Skeletal muscle cell (primary cell): ENCODE results near the gene CPA3.

Experiments
- DNase-seq: peaks from one replicate; pipeline ENCODE4 v3.0.0-alpha.2; 2010; ENCODE audit warnings: low read depth
- H3K4me3 ChIP-seq: 2 replicates; pipeline ENCODE4 v1.5.1; 2011; ENCODE audit warnings: low read depth, mild to moderate bottlenecking, control low read depth, low read length, moderate library complexity

CPA3 gene

GRCh38 chr3:148865049-148865448, at the start of gene CPA3:
CPA3 (plus strand) TSS chr3:148865296; CDS start chr3:148865308, 12 bp downstream.
- no peak for DNase-seq
- no peak within 1 kb of the TSS for H3K4me3 ChIP-seq

DNA sequence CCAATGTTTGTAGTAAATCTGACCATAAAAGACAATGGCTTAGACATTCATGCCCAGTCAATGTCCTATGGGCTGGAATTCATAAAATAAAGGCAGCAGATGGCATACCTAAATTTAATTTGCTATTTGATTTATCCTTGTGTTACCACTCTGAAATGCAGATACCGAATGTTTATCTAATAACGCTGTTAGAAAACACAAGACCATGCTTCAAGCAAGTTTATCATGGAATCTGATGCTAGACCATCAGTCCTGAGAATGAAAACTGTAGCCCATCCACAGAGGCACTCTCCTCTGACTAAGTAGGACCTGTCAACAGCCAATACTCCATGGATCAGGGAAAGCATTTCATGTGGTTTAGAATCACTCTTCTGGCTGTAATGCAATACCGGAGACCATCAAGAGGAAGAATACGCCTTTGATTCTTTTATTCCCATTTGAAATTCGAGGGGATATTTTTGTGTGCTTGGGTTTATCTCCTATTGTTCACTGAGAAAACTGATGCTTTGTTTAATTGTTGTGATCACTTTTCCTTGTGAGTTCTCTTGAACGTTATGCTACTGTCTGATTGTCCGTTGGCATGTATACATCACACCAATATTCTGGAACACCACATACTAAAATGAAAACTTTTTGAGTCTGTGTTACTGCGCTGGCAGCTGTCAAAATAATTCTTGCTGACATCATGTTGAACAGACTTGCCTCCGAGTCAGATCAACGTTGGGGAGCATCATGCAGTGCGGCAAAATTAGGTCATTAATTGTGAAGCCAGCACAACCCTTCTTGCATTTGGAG, 49.6 kb upstream of the CPA3 start:
- DNase-seq = no peak
- H3K4me3 ChIP-seq = no peak overlapping the region

- DNase-seq = no peak
- no peak overlapping the region for H3K4me3 ChIP-seq
These were observed 48.7 kb upstream of the CPA3 start for GRCh38 chr3:148816427-148816826.

- DNase-seq = no peak
- H3K4me3 ChIP-seq = no peak overlapping the region
These were observed 48.0 kb upstream of the CPA3 start for GRCh38 chr3:148816981-148817525.

GRCh38 chr3:148820361-148821245, 44.5 kb upstream of the CPA3 start:
- no peak overlapping the region for H3K4me3 ChIP-seq
- DNase-seq = no peak

DNA sequence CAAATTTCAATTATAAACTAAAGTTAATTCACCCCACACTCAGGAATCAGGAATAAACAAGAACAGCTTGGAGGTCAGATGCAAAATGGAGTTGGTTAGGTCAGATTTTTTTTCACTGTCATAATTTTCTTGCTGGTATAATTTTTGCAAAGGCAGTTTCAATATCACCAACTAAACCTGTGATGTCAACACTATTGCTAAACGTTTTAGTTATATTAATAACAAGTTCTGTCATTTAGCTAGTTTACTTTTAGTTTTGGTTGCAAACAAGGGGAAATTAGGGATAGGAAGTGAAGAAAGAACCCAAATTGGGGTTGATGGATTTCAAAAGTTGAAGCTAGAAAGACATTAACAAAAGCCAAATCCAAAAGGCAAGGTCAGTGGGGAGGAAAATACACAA, 42.1 kb upstream of the CPA3 start:
- no peak overlapping the region for H3K4me3 ChIP-seq
- no peak for DNase-seq

DNA sequence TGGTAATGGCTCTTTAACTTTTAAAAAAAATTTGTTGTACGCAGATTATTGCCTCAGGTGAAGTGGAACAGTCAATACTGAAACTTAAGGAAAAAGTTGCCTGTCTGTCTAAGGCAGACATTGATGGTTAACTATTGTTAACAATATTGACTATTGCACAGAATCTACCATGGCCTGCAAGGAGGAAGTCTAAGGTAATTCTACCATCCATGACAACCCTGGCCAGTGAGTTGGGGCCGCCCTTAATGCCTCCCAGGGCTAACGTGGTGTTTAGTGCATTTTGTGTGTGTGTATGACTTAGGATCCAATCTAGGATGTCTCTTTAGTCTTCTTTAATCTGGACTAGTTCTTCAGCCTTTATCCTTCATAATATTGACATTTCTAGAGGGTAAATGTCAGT, 39.6 kb upstream of the CPA3 start:
- no peak for DNase-seq
- H3K4me3 ChIP-seq = no peak overlapping the region

DNA sequence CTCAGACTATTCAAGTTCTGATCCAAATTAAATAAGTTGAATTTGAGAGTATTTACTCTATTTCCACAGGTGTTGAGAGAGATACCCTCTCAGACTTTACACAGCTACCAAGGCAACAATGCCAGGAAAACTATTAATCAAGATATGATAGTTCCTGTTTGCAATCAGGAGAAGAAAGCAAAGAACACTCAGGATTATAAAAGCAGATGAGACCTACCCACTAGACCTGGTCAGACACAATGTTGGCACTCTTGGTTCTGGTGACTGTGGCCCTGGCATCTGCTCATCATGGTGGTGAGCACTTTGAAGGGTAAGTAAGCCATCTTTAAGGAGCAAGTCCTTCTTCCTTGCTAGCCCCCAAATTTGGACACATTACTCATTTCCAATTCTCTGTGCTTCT, 37.5 kb upstream of the CPA3 start, which contains the start of gene CPB1:
Gene CPB1 (plus strand): TSS at position 227 of the 400 bp plus-strand sequence. CDS start 13 bp downstream, at position 240.
- no peak for DNase-seq
- no peak within 1 kb of the TSS for H3K4me3 ChIP-seq

- H3K4me3 ChIP-seq = no peak overlapping the region
- no peak for DNase-seq
These were observed 36.9 kb upstream of the CPA3 start for GRCh38 chr3:148828136-148828690.

DNA sequence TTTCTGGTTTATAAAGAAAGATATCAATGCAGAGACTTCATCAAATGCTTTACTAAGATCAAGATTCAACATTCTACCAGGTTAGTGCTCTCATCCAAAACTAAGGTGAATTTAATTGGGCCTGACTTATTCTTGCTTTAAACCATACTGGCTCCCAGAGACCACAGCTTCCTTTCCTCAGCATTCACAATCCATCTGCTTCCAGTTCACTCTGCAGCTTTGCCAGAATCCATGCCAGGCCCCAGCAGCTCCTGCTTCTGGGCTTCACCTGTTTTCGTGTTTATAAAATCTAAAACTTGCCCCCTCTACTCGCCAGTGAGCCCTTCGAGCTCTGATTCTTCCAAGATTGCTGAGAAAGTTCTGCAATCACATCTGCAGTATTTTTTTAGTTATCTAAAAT, 35.2 kb upstream of the CPA3 start:
- no peak for DNase-seq
- H3K4me3 ChIP-seq = no peak overlapping the region

DNA sequence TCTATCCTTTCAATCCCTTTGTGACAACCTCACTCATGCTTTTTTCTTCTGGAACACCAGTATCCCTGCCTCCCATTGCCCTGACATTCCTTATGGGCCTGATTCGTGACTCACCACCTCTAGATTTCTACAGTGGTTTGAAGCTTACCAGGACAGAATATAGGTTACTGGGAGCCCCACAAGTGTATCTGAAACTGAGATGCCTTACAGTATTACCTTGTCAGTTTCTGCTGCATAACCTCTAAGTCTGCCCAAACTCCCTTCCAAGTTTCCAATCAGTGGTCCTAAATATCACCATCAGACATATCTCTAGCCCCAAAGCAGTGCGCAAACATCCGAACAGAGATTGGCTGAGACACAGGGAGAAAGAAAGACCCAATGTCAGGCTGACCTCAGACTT, 31.9 kb upstream of the CPA3 start:
- H3K4me3 ChIP-seq = no peak overlapping the region
- DNase-seq = no peak

DNA sequence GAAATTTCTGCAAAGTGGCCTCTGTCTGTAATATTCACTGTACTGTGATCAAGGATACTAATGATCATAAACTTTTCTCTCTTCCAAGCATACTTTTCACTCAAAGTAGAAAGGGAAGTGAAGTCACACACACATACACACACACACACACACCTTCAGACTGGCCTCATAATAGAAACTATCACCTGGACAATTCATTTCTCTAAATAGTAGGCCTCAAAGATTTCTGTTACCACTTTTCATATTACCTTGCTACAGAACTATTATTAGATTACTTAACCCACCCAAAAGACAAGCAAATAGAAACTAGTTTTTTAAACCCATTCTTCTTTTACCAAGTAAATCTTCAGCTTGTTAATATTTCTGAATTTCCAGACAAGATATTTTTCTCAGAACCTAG, 25.3 kb upstream of the CPA3 start:
- H3K4me3 ChIP-seq = no peak overlapping the region
- no peak for DNase-seq

GRCh38 chr3:148840451-148840850, 24.6 kb upstream of the CPA3 start:
- no peak for DNase-seq

GRCh38 chr3:148845756-148846395, 19.2 kb upstream of the CPA3 start:
- H3K4me3 ChIP-seq = no peak overlapping the region
- DNase-seq = no peak

More at GRCh38 chr3:148840451-148840850, 24.6 kb upstream of the CPA3 start:
- H3K4me3 ChIP-seq = no peak overlapping the region

DNA sequence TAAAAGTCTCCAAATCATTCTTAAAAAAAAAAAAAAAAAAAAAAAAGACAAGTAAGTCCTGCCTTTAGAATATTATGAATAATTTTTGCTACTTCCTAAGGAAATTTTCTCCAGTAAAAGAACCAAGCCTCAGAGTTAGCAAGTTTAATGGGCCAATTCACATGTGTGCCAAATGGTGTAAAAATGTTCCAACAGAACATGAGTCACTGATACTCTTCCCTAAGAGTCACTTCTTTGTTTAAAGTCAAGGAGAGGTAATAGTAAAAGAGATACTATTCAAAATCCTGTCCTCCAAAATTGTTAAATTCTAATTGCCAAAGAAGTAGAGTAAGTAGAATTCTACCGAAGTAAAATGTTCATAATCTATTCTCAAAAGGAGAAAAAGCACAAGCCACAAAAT, 17.7 kb upstream of the CPA3 start:
- no peak overlapping the region for H3K4me3 ChIP-seq
- peak; percentile 26 for DNase-seq

DNA sequence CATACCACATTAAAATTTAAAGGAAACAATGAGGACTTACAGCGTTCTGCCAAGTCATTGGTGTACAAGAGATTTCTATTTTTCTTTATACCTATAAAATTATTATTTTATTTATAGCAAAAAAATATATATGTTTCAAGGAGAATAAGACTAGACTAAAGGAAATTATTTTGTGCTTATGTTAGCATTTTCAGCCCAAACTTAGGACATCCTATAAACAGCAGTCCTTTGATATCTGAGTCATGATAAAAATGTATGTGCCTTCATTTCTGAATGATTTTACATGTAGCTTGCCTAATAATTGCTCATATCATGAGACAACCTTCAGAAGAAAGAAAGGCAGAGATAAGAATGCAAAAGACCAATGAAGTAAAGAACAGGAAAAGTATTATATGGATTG, 16.7 kb upstream of the CPA3 start:
- no peak overlapping the region for H3K4me3 ChIP-seq
- no peak for DNase-seq

DNA sequence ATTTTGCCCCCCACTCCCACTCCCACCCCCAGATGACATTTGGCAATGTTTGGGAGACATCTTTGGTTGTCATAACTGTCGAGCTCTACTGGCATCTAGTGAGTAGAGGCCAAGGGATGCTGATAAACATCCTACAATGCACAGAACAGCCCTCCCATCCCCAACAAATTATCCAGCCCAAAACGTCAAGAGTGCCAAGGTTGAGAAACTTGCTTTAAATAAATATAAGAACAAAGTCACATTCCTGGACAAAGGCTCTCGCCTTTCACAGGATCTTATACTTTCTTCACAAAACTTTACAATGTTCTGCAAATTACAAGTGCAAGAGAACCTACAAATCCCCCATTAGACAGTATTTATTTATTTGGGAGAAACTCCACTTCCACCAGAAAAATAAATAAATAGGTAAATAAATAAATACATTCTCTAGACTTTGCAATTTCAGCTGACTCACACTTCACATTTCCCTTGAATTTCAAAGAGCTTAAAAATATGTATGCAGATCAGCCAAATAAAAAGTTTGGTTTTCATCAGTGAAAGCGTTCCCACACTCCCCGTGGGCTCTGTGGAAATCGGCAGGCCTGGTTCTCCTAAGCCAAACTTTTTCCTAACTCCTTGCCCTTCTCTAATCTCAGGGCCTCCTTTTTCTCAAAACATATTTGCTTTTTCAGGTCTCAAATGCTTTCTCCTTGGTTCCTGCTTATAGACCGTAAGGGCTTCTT, 12.7 kb upstream of the CPA3 start:
- H3K4me3 ChIP-seq = no peak overlapping the region
- DNase-seq = no peak

DNA sequence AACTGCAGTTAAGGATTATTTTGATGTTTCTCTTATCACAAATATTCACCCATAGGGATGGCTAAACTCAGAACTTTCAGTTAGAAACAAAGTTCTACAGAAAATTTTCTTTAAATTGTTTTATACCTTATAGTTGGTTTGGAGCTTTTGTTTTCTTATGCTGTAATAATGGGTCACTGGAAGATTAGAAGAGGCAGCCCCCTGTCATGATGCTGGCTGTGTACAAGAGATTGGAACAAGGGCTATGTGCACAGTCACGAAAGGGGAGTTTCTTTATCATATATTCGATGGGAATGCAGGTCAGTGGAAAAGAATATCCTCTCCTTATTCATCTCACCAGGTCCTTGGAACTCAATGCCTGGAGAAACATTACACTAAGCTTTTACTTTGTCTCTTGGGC, 12.0 kb upstream of the CPA3 start:
- no peak for DNase-seq
- no peak overlapping the region for H3K4me3 ChIP-seq

- DNase-seq = no peak
- no peak overlapping the region for H3K4me3 ChIP-seq
These were observed 11.0 kb upstream of the CPA3 start for GRCh38 chr3:148854061-148854460.
